Measurements from ENCODE around the gene APOLD1. TPM values are rescaled to one million over a fixed set of nuclear protein-coding genes. Genes with fewer than 3 reads are reported as not detected.
"Not testable (repeated sequence)": the region's sequence is repeated elsewhere in the genome, so short reads cannot be mapped to it uniquely, and the experiment has no call there.

Gene APOLD1
- total and polyA plus RNA-seq, 5 donors = 15.0 to 43.0 (median 17.5) TPM

- no peak for ATAC-seq
- H3K9me3 ChIP-seq (ENCODE audit: control insufficient read depth, low read length) = no peaks in the 10 kb centered on the region
- H3K4me3 ChIP-seq (ENCODE audit: low read length) = no peak overlapping the region
- H3K4me1 ChIP-seq (ENCODE audit: control insufficient read depth, insufficient read depth, low read length) = no peaks in the 10 kb centered on the region
- no peaks in the 10 kb centered on the region for H3K27me3 ChIP-seq (ENCODE audit: control insufficient read depth, insufficient read depth)
- no peak for DNase-seq
- intact Hi-C loops (cut with DNase I) = no loop called here
- H3K27ac ChIP-seq (ENCODE audit: low read length) = no peak overlapping the region
- WGBS = 91% methylated on average over 1 of the region's 1 CpG
Observed at GRCh38 chr12:12798480-12798879, 13.0 kb downstream of the APOLD1 start.

DNA sequence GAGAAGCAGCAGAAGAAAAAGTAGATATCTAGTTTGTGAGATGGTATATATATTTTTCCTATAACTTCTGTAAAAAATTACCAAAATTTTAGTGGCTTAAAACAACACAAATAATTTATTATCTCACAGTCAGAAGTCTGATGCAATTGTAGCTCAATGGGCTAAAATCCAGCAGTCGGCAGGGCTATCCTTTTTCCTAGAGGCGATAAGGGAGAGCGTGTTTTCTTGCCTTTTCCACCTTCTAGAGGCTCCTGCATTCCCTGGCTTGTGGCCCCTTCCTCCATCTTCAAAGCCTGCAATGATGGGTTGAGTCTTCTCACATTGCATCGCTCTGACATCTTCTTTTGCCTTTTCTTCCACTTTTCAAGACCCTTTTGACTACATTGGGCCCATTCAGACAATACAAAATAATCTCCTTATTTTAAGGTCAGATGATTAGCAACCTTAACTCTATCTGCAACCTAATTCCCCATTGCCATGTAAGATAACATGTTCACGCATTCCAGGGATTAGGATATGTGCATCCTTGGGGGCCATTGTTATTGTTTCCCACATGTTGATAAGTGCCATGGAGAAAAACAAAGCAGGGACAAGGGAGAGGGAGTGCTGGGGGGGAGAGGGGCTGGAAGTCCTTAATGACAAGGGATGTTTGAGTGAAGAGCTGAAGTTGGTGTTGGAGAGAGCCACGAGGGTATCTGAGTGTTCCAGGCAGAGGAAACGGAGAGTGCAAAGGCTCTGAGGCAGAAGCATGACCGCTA is 13.9 kb downstream of the APOLD1 start:
- Histone ChIP-seq H3K4me1 (ENCODE audit: control insufficient read depth, insufficient read depth, low read length) (no peaks in the 10 kb centered on the region), H3K27ac (ENCODE audit: low read length) (no peak overlapping the region), H3K27me3 (ENCODE audit: control insufficient read depth, insufficient read depth) (no peaks in the 10 kb centered on the region), H3K4me3 (ENCODE audit: low read length) (no peak overlapping the region), H3K9me3 (ENCODE audit: control insufficient read depth, low read length) (no peaks in the 10 kb centered on the region)
- intact Hi-C loops (cut with DNase I) = no loop called here
- WGBS = 62% methylated on average over 8 of the region's 8 CpGs
- ATAC-seq = peak in 1 of 2 donors; percentile 12
- no peak for DNase-seq

DNA sequence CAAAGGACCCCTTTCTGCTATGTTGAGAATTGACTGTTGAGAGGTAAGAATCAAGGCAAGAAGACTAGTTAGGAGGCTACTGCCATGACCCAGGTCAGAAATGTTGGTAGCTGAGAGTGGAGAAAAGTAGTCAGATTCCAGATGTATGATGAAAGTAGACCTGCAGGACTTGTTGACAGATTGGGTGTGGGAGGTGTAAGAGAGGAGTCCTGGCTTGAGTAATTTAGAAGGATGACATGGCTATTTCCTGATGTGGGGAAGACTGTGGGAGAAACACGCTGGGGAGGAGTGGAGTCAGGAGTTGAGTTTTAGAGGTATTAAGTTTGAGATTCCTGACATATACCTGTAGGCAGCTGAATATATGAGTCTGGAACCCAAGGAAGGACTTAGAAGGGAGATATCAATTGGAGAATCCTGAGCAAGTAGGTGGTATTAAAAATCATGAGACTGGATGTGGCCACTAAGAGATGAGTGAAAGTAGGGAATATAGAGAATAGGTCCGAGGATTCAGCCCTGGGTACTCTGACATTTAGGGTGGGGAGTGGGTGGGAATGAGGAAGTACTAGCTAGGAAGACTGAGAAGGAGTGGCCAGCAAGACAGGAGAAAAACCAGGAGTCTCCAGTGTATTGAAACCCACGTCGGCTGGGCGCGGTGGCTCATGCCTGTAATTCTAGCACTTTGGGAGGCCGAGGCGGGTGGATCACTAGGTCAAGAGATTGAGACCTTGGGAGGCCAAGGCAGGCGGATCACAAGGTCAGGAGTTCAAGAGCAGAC is 15.1 kb downstream of the APOLD1 start:
- ATAC-seq (no peak), DNase-seq (no peak)
- no peak overlapping the region for H3K27ac ChIP-seq (ENCODE audit: low read length)
- intact Hi-C loops (cut with DNase I) = no loop called here
- 78% methylated on average over 9 of the region's 9 CpGs for WGBS
- no peak overlapping the region for H3K4me3 ChIP-seq (ENCODE audit: low read length)
- H3K9me3 ChIP-seq (ENCODE audit: control insufficient read depth, low read length) = no peaks in the 10 kb centered on the region
- H3K27me3 ChIP-seq (ENCODE audit: control insufficient read depth, insufficient read depth) = no peaks in the 10 kb centered on the region
- no peaks in the 10 kb centered on the region for H3K4me1 ChIP-seq (ENCODE audit: control insufficient read depth, insufficient read depth, low read length)

GRCh38 chr12:12801656-12802055 is 16.2 kb downstream of the APOLD1 start:
- ATAC-seq; H3K9me3 ChIP-seq (ENCODE audit: control insufficient read depth, low read length); intact Hi-C loops (cut with DNase I); H3K27ac ChIP-seq (ENCODE audit: low read length); H3K4me3 ChIP-seq (ENCODE audit: low read length); H3K27me3 ChIP-seq (ENCODE audit: control insufficient read depth, insufficient read depth); DNase-seq; H3K4me1 ChIP-seq (ENCODE audit: control insufficient read depth, insufficient read depth, low read length): not testable (repeated sequence)
- 93% methylated on average over 4 of the region's 4 CpGs for WGBS

- Histone ChIP-seq H3K27me3 (ENCODE audit: control insufficient read depth, insufficient read depth) (no peaks in the 10 kb centered on the region), H3K27ac (ENCODE audit: low read length) (no peak overlapping the region), H3K4me1 (ENCODE audit: control insufficient read depth, insufficient read depth, low read length) (no peaks in the 10 kb centered on the region), H3K4me3 (ENCODE audit: low read length) (no peak overlapping the region), H3K9me3 (ENCODE audit: control insufficient read depth, low read length) (no peaks in the 10 kb centered on the region)
- ATAC-seq = peak; percentile 77 to 81
- intact Hi-C loops (cut with DNase I) = no loop called here
- 66% methylated on average over 2 of the region's 2 CpGs for WGBS
- peak; percentile 46 to 60 (median 56) for DNase-seq
Observed at GRCh38 chr12:12803186-12803585, 17.7 kb downstream of the APOLD1 start.

GRCh38 chr12:12804011-12804410 is 18.6 kb downstream of the APOLD1 start:
- no peak overlapping the region for H3K27ac ChIP-seq (ENCODE audit: low read length)
- DNase-seq = no peak
- no peaks in the 10 kb centered on the region for H3K4me1 ChIP-seq (ENCODE audit: control insufficient read depth, insufficient read depth, low read length)
- intact Hi-C loops (cut with DNase I) = no loop called here
- H3K9me3 ChIP-seq (ENCODE audit: control insufficient read depth, low read length) = no peaks in the 10 kb centered on the region
- 75% methylated on average over 6 of the region's 6 CpGs for WGBS
- H3K4me3 ChIP-seq (ENCODE audit: low read length) = no peak overlapping the region
- H3K27me3 ChIP-seq (ENCODE audit: control insufficient read depth, insufficient read depth) = no peaks in the 10 kb centered on the region
- no peak for ATAC-seq

GRCh38 chr12:12804432-12804886 is 19.0 kb downstream of the APOLD1 start:
- Histone ChIP-seq H3K27me3 (ENCODE audit: control insufficient read depth, insufficient read depth) (no peaks in the 10 kb centered on the region), H3K4me3 (ENCODE audit: low read length) (no peak overlapping the region), H3K9me3 (ENCODE audit: control insufficient read depth, low read length) (no peaks in the 10 kb centered on the region), H3K27ac (ENCODE audit: low read length) (no peak overlapping the region), H3K4me1 (ENCODE audit: control insufficient read depth, insufficient read depth, low read length) (no peaks in the 10 kb centered on the region)
- intact Hi-C loops (cut with DNase I) = no loop called here
- WGBS = 75% methylated on average over 6 of the region's 6 CpGs
- ATAC-seq (no peak), DNase-seq (no peak)

- no peaks in the 10 kb centered on the region for H3K27me3 ChIP-seq (ENCODE audit: control insufficient read depth, insufficient read depth)
- no peak for ATAC-seq
- intact Hi-C loops (cut with DNase I) = no loop called here
- WGBS = 69% methylated on average over 8 of the region's 8 CpGs
- peak overlapping the region; percentile 82 for H3K27ac ChIP-seq (ENCODE audit: low read length)
- H3K4me3 ChIP-seq (ENCODE audit: low read length) = no peak overlapping the region
- no peak for DNase-seq
- H3K4me1 ChIP-seq (ENCODE audit: control insufficient read depth, insufficient read depth, low read length) = no peaks in the 10 kb centered on the region
- H3K9me3 ChIP-seq (ENCODE audit: control insufficient read depth, low read length) = no peaks in the 10 kb centered on the region
Observed at GRCh38 chr12:12806784-12807516, 21.5 kb downstream of the APOLD1 start.

GRCh38 chr12:12807517-12807903 is 22.1 kb downstream of the APOLD1 start:
- WGBS = 76% methylated on average over 3 of the region's 3 CpGs
- intact Hi-C loops (cut with DNase I) = not testable (repeated sequence)
- peak overlapping the region; percentile 82 for H3K27ac ChIP-seq (ENCODE audit: low read length)

DNA sequence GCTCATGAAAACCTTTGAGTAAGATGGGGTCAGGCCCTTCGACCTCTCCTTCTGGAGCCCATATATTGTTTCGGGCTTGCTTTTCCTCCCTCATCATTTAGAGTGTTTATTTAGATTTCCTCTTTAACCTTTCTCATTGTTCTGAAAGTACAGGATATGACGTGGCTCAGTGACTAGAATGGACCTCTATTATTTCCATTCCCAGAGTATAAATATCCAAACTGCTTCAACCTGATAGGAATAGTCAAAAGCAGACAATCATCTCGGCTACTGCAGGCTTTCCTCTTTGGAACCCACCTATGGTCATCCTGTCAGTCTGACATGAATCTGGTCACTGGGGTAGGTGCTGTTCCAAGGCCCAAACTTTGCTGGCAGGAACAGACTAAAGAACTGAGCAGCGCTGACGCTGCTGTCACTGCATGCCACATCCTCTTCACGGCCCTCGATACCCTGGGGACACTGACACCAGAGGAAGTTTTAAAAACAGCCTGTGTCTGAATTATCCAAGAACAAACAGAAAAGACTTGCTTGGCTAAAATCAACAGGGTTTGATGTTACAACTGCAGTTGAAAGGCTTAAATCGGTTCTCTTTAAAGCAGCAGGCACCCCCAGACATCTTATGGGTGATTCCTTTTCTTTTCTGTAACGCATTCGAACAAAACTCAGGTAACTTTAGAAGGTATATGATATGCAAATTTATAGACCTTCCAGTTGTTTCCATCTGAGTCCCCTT is 22.7 kb downstream of the APOLD1 start:
- Histone ChIP-seq H3K27me3 (ENCODE audit: control insufficient read depth, insufficient read depth) (no peaks in the 10 kb centered on the region), H3K9me3 (ENCODE audit: control insufficient read depth, low read length) (no peaks in the 10 kb centered on the region), H3K4me1 (ENCODE audit: control insufficient read depth, insufficient read depth, low read length) (no peaks in the 10 kb centered on the region), H3K27ac (ENCODE audit: low read length) (peak overlapping the region; percentile 81), H3K4me3 (ENCODE audit: low read length) (no peak overlapping the region)
- ATAC-seq = peak; percentile 64 to 80
- peak; percentile 62 to 82 (median 74) for DNase-seq
- WGBS = 41% methylated on average over 11 of the region's 11 CpGs
- intact Hi-C loops (cut with DNase I) = no loop called here

More at GRCh38 chr12:12807517-12807903, 22.1 kb downstream of the APOLD1 start:
- not testable (repeated sequence) for H3K4me1 ChIP-seq (ENCODE audit: control insufficient read depth, insufficient read depth, low read length); H3K4me3 ChIP-seq (ENCODE audit: low read length); H3K9me3 ChIP-seq (ENCODE audit: control insufficient read depth, low read length); DNase-seq; H3K27me3 ChIP-seq (ENCODE audit: control insufficient read depth, insufficient read depth)
- peak in 1 of 2 donors; percentile 9 for ATAC-seq
